HCT116 (cell line): ENCODE data around the gene PHF21B. TPM values are rescaled to one million over a fixed set of nuclear protein-coding genes. Genes with fewer than 3 reads are reported as not detected.

ENCODE experiments used
- ATAC-seq: fragments of 200-7000 bp; cut with Tn5 transposase; 2 replicates; pipeline ENCODE4 v1.9.1; 2020; ENCODE audit warnings: mild to moderate bottlenecking, moderate library complexity
- BruUV-seq: library from RNA; stranded (reverse); fragments of 400-500 nt; replicated peaks from 2 replicates; lab custom pipeline; 2021; lab: Mats Ljungman, UMichigan
- CTCF ChIA-PET: fragments of 300-600 bp; sonication (Branson Sonifier 250); formaldehyde crosslinking; loops from one replicate; lab custom pipeline; 2021; ENCODE audit warnings: antibody characterized with exemption; lab: Charles Lee
- POLR2A ChIA-PET: fragments of 300-600, 350-600 bp; sonication (Branson Sonifier 250); formaldehyde crosslinking; loops from one replicate; lab custom pipeline; 2021; ENCODE audit warnings: antibody characterized with exemption; lab: Charles Lee
- RAD21 ChIA-PET, 2 experiments: fragments of 300-600 bp; sonication (Branson Sonifier 250); formaldehyde crosslinking; loops; one replicate each; lab custom pipeline; 2023; ENCODE audit warnings: low total read pairs in 2 of 2; ENCODE audit not compliant: uncharacterized antibody in 2 of 2, unreplicated experiment in 2 of 2, low non-redundant PET in 1 of 2; lab: Charles Lee
- DNase-seq: peaks from one replicate; pipeline ENCODE4 v3.0.0-alpha.2; 2010; ENCODE audit warnings: low read depth, low spot score
- H2AFZ ChIP-seq: fragments of 200-600 bp; shearing (Covaris generic), sonication (generic); 2 replicates; pipeline ENCODE4 v1.6.1; 2017; ENCODE audit warnings: low read depth, mixed run types, mixed read lengths, antibody characterized with exemption, low read length; ENCODE audit not compliant: poor library complexity, severe bottlenecking
- H3K27ac ChIP-seq: 2 replicates; pipeline ENCODE4 v1.5.1; 2012; ENCODE audit warnings: low read depth, low read length
- H3K27me3 ChIP-seq: fragments of 200-600 bp; sonication (generic); 2 replicates; pipeline ENCODE4 v1.6.1; 2016; ENCODE audit warnings: mixed run types, low read length, mixed read lengths; ENCODE audit not compliant: insufficient read depth
- H3K36me3 ChIP-seq, 2 experiments: fragments of 200-500 bp in 1 of 2; fragments of 200-600 bp in 1 of 2; sonication (Bioruptor generic) in 1 of 2; sonication (generic) in 1 of 2; 2 replicates each; pipeline versions ENCODE4 v1.5.1 to v1.6.1; 2014 to 2016; ENCODE audit warnings: low read length in 2 of 2, inconsistent platforms in 1 of 2, mixed read lengths in 1 of 2, mixed run types in 1 of 2; ENCODE audit not compliant: insufficient read depth in 2 of 2, control insufficient read depth in 1 of 2
- H3K4me1 ChIP-seq, 2 experiments: fragments of 200-600 bp in 1 of 2; sonication (generic) in 1 of 2; 2 replicates each; pipeline versions ENCODE4 v1.5.1 to v1.6.1; 2012 to 2017; ENCODE audit warnings: low read length in 2 of 2, inconsistent platforms in 1 of 2, mild to moderate bottlenecking in 1 of 2, mixed read lengths in 1 of 2, mixed run types in 1 of 2, moderate library complexity in 1 of 2; ENCODE audit not compliant: insufficient read depth in 2 of 2, control insufficient read depth in 1 of 2
- H3K4me2 ChIP-seq: fragments of 200-600 bp; sonication (generic); 2 replicates; pipeline ENCODE4 v1.6.1; 2017; ENCODE audit warnings: mixed run types, low read length, mixed read lengths
- H3K4me3 ChIP-seq, 2 experiments: fragments of 200-600 bp in 1 of 2; sonication (generic) in 1 of 2; replicated peaks in 1 of 2; 2 replicates each; pipeline ENCODE4 v1.5.1; 2011 to 2016; ENCODE audit warnings: low read length in 2 of 2, control low read depth in 1 of 2, low read depth in 1 of 2, mild to moderate bottlenecking in 1 of 2, mixed read lengths in 1 of 2, mixed run types in 1 of 2
- H3K79me2 ChIP-seq: fragments of 200-600 bp; sonication (generic); 2 replicates; pipeline ENCODE4 v1.6.1; 2017; ENCODE audit warnings: mild to moderate bottlenecking, mixed run types, low read length, moderate library complexity, mixed read lengths; ENCODE audit not compliant: insufficient read depth
- H3K9ac ChIP-seq: fragments of 200-600 bp; sonication (generic); 2 replicates; pipeline ENCODE4 v1.6.1; 2016; ENCODE audit warnings: low read length, mixed read lengths
- H3K9me2 ChIP-seq: fragments of 200-600 bp; sonication (generic), shearing (Covaris generic); 2 replicates; pipeline ENCODE4 v1.6.1; 2017; ENCODE audit warnings: mixed run types, mild to moderate bottlenecking, moderate library complexity; ENCODE audit not compliant: insufficient read depth
- H3K9me3 ChIP-seq, 2 experiments: fragments of 200-500 bp in 1 of 2; fragments of 200-600 bp in 1 of 2; sonication (Bioruptor generic) in 1 of 2; sonication (generic) in 1 of 2; 2 replicates each; pipeline ENCODE4 v1.6.1; 2014 to 2017; ENCODE audit warnings: low read length in 2 of 2, mixed read lengths in 2 of 2, inconsistent platforms in 1 of 2, low read depth in 1 of 2, mild to moderate bottlenecking in 1 of 2, mixed run types in 1 of 2, moderate library complexity in 1 of 2; ENCODE audit not compliant: control insufficient read depth in 1 of 2, insufficient read depth in 1 of 2
- H4K20me1 ChIP-seq: fragments of 200-600 bp; sonication (generic), shearing (Covaris generic); 2 replicates; pipeline ENCODE4 v1.6.1; 2017; ENCODE audit warnings: mixed run types, mild to moderate bottlenecking, moderate library complexity; ENCODE audit not compliant: insufficient read depth
- CEBPB ChIP-seq: IDR thresholded peaks from 2 replicates; pipeline ENCODE4 v1.6.1; 2012; ENCODE audit warnings: low read depth
- CTCF ChIP-seq, 3 experiments: fragments of 200-600 bp in 1 of 3; sonication (generic) in 1 of 3; IDR thresholded peaks in 2 of 3; conservative IDR thresholded peaks in 1 of 3; 2 replicates each; pipeline ENCODE4 v1.5.1; 2012 to 2017; ENCODE audit warnings: low read depth in 2 of 3, low read length in 2 of 3, antibody characterized with exemption in 1 of 3, borderline replicate concordance in 1 of 3, control low read depth in 1 of 3, mild to moderate bottlenecking in 1 of 3, mixed read lengths in 1 of 3, mixed run types in 1 of 3, moderate library complexity in 1 of 3; ENCODE audit not compliant: insufficient read depth in 1 of 3
- EGR1 ChIP-seq: IDR thresholded peaks from 2 replicates; pipeline ENCODE4 v1.6.1; 2012; ENCODE audit warnings: low read depth
- EZH2 ChIP-seq: fragments of 200-600 bp; sonication (generic); IDR thresholded peaks from 2 replicates; pipeline ENCODE4 v1.6.1; 2017; ENCODE audit warnings: antibody characterized with exemption, mixed run types
- FOSL1 ChIP-seq: IDR thresholded peaks from 2 replicates; pipeline ENCODE4 v1.6.1; 2012; ENCODE audit warnings: low read depth
- JUND ChIP-seq: IDR thresholded peaks from 2 replicates; pipeline ENCODE4 v1.6.1; 2012
- MAX ChIP-seq: IDR thresholded peaks from 2 replicates; pipeline ENCODE4 v1.6.1; 2012
- POLR2A ChIP-seq: IDR thresholded peaks from 2 replicates; pipeline ENCODE4 v1.7.0; 2011; ENCODE audit warnings: borderline replicate concordance; ENCODE audit not compliant: insufficient read depth, insufficient read length; ENCODE audit errors: extremely low read depth
- REST ChIP-seq: IDR thresholded peaks from 2 replicates; pipeline ENCODE4 v1.6.1; 2012; ENCODE audit warnings: low read depth
- SIN3A ChIP-seq: IDR thresholded peaks from 2 replicates; pipeline ENCODE4 v1.6.1; 2012; ENCODE audit warnings: low read depth
- SP1 ChIP-seq: IDR thresholded peaks from 2 replicates; pipeline ENCODE4 v1.6.1; 2012; ENCODE audit warnings: low read depth
- TCF7L2 ChIP-seq: IDR thresholded peaks from 2 replicates; pipeline ENCODE4 v1.7.0; 2011; ENCODE audit warnings: borderline replicate concordance, inconsistent platforms; ENCODE audit not compliant: insufficient read depth, insufficient read length; ENCODE audit errors: extremely low read depth
- YY1 ChIP-seq: IDR thresholded peaks from 2 replicates; pipeline ENCODE4 v1.6.1; 2011; ENCODE audit warnings: low read length, low read depth, moderate library complexity, mild to moderate bottlenecking; ENCODE audit not compliant: insufficient replicate concordance; ENCODE audit errors: extremely low read depth
- ZBTB33 ChIP-seq: IDR thresholded peaks from 2 replicates; pipeline ENCODE4 v1.6.1; 2011; ENCODE audit warnings: mild to moderate bottlenecking, low read length, moderate library complexity; ENCODE audit not compliant: insufficient replicate concordance; ENCODE audit errors: extremely low read depth
- ZFX ChIP-seq: fragments of 450-650 bp; IDR thresholded peaks from 2 replicates; pipeline ENCODE4 v1.6.1; 2017
- ZNF274 ChIP-seq: fragments of 200-500 bp; sonication (Bioruptor generic); IDR thresholded peaks from 2 replicates; pipeline ENCODE4 v1.6.1; 2014; ENCODE audit warnings: mild to moderate bottlenecking, low read depth, low read length, inconsistent platforms
- intact Hi-C: fragments of 100-400 bp; cut with micrococcal nuclease; formaldehyde crosslinking; loops from 2 replicates; pipeline ENCODE4 v1.10.0; 2022
- total RNA-seq: library from RNA; stranded (reverse); gene quantifications from one replicate; pipeline ENCODE4 v1.2.1, GENCODE V29; 2021; ENCODE audit not compliant: unreplicated experiment

The PHF21B gene
- total RNA-seq, 1 experiment from 2014 or later, result not detected

- intact Hi-C loops, result no loop called here
- no peak for TF ChIP-seq SIN3A
- TF ChIP-seq CEBPB, result no peak
- no peak for TF ChIP-seq EZH2
- TF ChIP-seq ZBTB33, result no peak
- no peak for TF ChIP-seq YY1
- TF ChIP-seq JUND, result no peak
- TF ChIP-seq TCF7L2, result no peak
- TF ChIP-seq SP1, result no peak
- TF ChIP-seq POLR2A, result no peak
- TF ChIP-seq FOSL1, result no peak
- TF ChIP-seq EGR1, result no peak
- no peak for TF ChIP-seq MAX
- no peak for TF ChIP-seq ZNF274
- no peak for TF ChIP-seq CTCF (IDR thresholded peaks at IDR 0.05 in 2 of 3, conservative IDR thresholded peaks at IDR 0.05 in 1 of 3; ENCODE audit: borderline replicate concordance in 1 of 3, insufficient read depth in 1 of 3, low read depth in 2 of 3, low read length in 2 of 3)
- no peak for TF ChIP-seq ZFX
- no peak for TF ChIP-seq REST
- no peaks in the 10 kb centered on the region for H3K9me2 ChIP-seq
- no peak overlapping the region for H3K4me3 ChIP-seq
- H3K27me3 ChIP-seq, result peaks cover 34% of the 10 kb centered on the region
- RAD21 ChIA-PET, result no interaction called here
- H3K4me1 ChIP-seq, result no peaks in the 10 kb centered on the region
- POLR2A ChIA-PET, result no interaction called here
- no peaks in the 10 kb centered on the region for H3K9me3 ChIP-seq
- ATAC-seq, result peak; percentile 71
- no peak overlapping the region for H3K4me2 ChIP-seq
- no peaks in the 10 kb centered on the region for H4K20me1 ChIP-seq
- CTCF ChIA-PET, result no interaction called here
- no peak for DNase-seq
- no peaks in the 10 kb centered on the region for H3K79me2 ChIP-seq
- no peak overlapping the region for H3K27ac ChIP-seq
- H2AFZ ChIP-seq, result no peak overlapping the region
- no peak overlapping the region for H3K9ac ChIP-seq
- no TSS peak for BruUV-seq
- no peaks in the 10 kb centered on the region for H3K36me3 ChIP-seq
Measured at GRCh38 chr22:44990810-44991209, 19.0 kb downstream of the PHF21B start.
